Right lobe of liver (tissue), 4 donors: Measurements from ENCODE around the gene USP43.

Source experiments
- CTCF ChIP-seq, 4 donors: fragments of 200-600 bp in 3 of 4; fragments of 450-650 bp in 1 of 4; IDR thresholded peaks; one replicate each; pipeline versions ENCODE4 v1.5.1 to v1.8.0; 2016 to 2022; ENCODE audit warnings: antibody characterized with exemption in 4 of 4, mild to moderate bottlenecking in 2 of 4
- POLR2A ChIP-seq: fragments of 450-650 bp; IDR thresholded peaks from one replicate; pipeline ENCODE4 v1.6.1; 2017; ENCODE audit warnings: antibody characterized with exemption, mild to moderate bottlenecking
- donor health status: DM: no; HTN: no; CAD: no.
- donor health status: DM: no; HTN: no; CAD: no.
- donor health status: DM: no; HTN: yes; CAD: no.

- TF ChIP-seq CTCF (IDR thresholded peaks at IDR 0.05) (peak in 3 of 4 donors; percentile 10 to 29 (median 18)), POLR2A (no peak)
Observed at GRCh38 chr17:9628509-9628908, 16.8 kb upstream of the USP43 start.
